Measurements from ENCODE around the gene BLM. TPM values are rescaled to one million over a fixed set of nuclear protein-coding genes. Genes with fewer than 3 reads are reported as not detected.
A peak's percentile ranks its signal among the peaks of the same experiment; 100 is the strongest.

BLM gene
- polyA plus RNA-seq, 4 donors = 10.5 to 14.0 (median 12.2) TPM

DNA sequence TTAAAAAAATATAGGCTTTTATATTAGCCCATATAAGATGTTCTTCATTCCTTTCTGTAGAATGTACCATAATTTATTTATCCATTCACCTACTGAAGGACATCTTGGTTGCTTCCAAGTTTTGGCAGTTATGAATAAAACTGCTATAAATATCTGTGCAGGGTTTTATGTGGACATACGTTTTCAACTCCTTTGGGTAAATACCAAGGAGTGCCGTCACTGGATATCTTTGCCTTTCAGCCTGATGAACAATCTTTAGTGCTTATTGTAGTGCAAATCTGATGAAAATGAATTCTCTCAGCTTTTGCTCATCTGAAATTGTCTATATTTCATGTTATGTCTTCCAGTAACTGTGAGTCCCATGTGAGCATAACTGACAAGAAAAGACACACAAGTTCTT is 26.6 kb upstream of the BLM start:
- no peak for DNase-seq (ENCODE audit: low read depth in 4 of 4, low spot score in 2 of 4)

DNA sequence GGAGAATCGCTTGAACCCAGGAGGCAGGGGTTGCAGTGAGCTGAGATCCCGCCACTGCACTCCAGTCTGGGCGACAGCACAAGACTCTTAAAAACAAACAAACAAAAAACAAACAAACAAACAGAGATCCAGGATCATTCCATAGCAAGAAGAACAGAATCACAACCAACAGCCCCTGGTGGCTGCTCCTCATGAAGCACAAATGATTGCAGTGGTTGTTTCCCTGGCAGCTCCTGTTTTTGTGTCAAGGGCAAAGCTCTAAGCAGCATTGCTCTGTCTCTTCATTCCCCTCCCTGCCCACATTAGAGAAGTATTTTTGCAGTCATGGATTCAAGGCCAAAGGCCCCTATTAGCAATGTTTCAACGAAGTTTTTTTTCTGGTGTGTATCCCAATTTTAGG is 25.8 kb upstream of the BLM start:
- no peak for DNase-seq (ENCODE audit: low read depth in 4 of 4, low spot score in 2 of 4)

DNA sequence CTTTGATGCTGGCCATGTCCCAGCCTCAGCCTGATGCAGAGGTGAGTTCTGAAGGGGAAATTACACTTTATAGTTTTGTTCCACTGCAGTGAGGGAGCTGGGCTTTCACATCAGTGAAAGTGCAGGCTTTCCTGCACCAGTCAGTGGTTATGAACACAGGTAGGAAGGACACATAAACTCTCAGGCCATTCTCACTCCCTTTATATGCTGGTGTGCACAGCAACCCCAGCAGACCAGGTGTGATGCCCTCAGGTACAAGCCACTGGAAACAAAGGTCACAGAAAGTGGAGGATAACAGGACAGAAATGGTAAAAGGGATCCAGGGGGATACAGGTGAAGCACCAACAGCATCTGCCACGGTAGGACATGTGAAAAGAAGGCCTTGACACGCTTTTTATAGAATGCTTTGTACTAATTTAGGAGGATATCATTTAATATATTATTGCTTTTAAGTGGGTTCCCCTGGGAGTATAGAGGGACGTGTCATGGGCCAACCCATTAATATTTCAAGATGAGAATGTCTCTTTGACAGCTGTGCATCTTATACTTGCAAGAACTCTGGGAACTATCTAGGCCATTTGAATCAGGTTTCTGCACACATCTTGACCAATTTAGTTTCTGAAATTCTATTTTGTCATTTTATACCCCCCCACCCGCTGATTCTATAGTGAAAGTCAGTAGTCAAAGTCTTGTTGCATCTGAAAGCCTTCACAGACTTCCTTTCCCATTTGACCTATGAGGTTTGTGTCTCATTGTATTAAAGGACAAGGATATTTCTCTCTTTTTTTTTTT is 25.0 kb upstream of the BLM start:
- DNase-seq (ENCODE audit: low read depth in 4 of 4, low spot score in 2 of 4) = no peak

DNA sequence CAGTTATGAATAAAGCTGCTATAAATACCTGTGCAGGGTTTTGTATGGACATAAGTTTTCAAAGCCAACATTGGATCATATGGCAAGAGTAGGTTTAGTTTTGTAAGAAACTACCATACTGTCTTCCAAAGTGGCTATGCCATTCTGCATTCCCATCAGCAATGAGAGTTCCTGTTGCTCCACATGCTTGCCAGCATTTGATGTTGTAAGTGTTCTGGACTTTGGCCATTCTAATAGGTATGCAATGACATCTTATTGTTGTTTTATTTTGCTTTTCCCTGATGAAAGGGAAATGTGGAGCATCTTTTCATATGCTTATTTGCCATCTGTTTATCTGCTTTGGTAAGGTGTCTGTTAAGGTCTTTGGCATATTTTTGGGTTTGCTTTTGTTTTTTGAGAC is 22.2 kb upstream of the BLM start:
- no peak for DNase-seq (ENCODE audit: low read depth in 4 of 4, low spot score in 2 of 4)

DNA sequence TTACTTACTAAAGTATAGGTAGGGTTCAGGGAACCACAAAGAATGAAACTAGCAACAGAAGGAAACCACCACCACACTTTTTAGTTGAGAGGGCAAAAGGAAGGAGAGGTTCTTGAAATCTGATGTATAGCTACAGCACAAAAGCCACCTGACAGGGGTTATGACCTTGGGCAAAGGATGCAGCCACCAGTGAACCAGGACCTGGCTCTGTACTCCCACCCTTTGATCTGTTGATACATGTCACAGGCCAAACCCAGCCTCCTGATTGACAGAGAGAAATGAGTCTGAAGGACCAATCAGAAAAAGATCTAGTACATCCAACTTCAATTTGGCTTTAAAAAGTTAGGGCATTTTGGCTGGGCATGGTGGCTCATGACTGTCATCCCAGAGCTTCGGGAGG is 20.0 kb upstream of the BLM start:
- DNase-seq (ENCODE audit: low read depth in 4 of 4, low spot score in 2 of 4) = no peak

DNA sequence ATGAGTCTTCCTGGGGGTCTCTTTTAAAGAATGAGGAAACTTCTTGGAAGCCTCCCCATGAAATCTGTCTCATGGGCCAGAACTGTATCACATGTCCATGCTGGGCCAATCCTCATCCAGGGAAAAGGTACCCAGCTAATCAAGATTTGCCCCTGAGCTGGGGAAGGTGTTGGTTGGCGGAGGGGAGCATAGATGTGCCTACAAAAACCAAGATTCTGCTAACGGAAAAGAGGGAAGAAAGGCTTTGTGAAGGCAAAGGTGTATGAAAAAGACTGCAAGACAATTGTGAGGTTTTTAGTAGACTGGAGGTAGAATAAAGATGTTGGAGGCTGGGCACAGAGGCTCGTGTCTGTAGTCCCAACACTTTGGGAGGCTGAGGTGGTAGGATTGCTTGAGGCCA is 18.5 kb upstream of the BLM start:
- no peak for DNase-seq (ENCODE audit: low read depth in 4 of 4, low spot score in 2 of 4)

DNA sequence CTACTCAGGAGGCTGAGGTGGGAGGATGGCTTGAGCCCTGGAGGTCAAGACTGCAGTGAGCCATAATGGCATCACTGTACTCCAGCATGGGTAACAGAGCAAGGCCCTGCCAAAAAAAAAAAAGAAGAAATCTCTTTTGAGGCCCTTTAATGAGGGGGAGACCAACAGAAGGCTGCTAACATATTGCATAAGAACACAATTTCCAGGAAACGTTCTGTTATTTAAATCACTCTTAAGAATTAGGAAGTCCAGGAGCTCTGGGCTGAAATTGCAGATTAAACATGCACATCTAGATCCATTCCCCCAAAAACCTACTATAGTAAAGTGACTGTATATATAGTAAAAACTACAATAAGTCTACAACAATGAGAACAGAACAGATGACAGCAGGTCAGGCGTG is 16.1 kb upstream of the BLM start:
- no peak for DNase-seq (ENCODE audit: low read depth in 4 of 4, low spot score in 2 of 4)

DNA sequence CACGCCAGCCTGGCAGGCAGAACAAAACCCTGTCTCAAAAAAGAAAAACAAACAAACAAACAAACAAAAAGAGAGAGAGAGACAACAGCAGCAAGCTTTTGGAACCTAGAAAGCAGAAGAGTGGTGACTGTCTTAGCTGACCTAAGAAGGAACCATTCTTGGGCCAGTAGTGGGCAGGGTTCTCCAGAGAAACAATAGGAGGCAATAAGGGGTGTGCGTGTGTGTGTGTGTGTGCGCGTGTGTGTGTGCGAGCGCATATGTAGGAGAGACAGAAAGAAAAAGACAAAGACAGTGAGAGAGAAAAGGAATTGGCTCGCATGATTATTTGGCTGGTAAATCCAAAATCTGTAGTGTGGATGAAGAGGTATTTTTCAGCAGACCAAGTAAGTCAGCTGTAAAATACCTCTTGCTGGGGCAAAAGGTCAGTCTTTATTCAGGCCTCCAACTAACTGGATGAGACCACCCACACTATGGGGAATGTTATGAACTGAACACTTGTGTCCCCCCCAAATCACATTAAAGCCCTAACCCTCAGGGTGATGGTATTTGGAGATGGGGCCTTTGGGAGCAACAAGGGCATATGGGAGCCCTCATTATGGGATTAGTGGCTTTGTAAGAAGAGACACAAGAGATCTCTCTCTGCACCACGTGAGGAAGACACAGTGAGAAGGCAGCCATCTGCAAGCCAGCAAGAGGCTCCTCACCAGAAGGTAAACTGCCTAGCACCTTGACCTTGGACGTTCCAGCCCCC is 15.1 kb upstream of the BLM start:
- DNase-seq (ENCODE audit: low read depth in 4 of 4, low spot score in 2 of 4) = no peak

DNA sequence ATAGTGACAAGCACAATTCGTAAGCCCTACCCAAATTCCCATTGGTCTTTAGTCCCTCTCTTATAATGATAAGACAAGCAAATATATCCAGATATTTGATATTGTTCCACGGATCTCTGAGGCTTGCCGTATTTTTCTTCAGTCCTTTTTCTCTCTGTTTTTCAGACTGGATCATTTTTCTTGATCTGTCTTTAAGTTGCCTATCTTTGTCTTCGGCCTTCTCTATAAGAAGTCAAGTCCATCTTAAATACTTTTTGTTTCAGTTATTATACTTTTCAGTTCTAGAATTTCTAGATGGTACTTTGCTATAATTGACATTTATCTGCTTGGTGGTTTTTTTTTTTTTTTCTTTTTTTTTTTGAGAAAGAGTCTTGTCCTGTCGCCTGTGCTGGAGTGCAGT is 13.7 kb upstream of the BLM start:
- no peak for DNase-seq (ENCODE audit: low read depth in 4 of 4, low spot score in 2 of 4)

DNA sequence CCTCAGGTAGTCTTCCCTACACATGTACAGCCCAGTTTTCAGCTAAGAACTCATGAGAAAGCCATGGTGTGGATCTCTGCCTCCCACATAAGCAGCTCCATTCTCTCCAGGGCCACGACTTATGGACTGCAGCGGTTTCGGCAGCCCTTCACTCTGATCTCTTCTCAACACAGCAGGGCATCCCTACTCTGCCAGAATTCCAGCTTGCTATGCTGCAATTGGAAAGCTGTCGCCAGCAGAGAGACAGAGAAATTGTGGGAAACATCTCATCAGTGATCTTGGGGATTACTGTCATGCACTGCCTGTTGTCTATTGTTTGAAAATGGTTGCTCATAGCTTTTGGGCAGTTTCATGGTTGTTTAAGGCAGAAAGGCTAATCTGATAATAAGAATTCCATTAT is 11.9 kb upstream of the BLM start:
- no peak for DNase-seq (ENCODE audit: low read depth in 4 of 4, low spot score in 2 of 4)

DNA sequence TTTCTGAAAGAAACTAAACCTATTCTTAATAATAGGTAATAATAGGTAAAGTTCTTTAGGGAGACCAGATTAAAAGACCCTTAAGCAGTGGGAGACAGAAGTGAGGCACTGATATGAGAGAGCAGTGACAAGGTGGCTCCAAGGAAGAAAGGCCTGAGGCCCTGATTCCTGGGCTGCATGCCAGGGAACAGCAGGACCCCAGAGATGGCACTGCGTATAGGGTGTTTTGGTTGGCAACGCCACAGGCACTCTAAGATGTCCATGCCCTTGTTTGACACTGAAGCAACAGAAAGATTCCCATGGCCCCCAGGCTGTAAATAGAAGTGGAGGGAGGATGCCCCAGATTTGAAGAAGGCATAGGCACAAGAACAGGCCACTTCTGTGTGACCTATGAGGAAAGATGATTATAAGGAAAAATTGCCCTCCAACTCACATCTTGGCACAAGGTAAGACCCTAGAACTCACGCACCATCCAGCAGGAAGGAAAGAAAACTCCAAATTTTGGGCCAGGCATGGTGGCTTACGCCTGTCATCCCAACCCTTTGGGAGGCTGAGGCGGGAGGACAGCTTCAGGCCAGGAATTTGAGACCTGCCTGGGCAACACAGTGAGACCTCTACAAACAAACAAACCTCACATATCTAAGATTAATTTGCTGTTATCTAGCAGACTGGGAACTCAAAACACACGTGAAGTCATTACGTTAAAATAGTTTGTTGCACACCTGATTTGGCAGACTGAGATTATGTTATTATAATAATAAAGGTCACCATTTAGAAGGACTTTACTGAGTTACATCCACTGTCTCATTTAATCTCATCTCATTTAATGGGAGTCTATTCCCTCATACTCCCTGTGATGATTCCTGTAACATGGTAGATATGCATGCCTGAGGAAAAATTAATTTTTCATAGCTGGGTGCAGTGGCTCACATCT is 10.5 kb upstream of the BLM start:
- DNase-seq (ENCODE audit: low read depth in 4 of 4, low spot score in 2 of 4) = no peak

DNA sequence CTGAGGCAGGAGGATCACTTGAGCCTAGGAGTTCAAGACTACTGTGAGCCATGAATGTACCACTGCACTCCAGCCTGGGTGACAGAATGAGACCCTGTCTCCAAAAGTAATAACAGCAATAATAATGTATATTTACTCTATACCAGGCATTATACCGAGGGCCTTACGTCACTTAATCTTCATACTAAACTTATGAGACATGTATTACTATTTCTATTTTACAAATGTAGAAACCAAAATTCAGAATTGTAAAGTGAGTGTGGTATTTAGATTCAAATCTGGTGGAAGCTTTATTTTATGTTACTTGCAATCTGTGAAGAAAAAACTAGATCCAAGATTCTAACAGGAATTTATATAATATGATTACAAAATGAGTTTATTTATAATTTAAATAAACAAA is 9.7 kb upstream of the BLM start:
- no peak for DNase-seq (ENCODE audit: low read depth in 4 of 4, low spot score in 2 of 4)

DNA sequence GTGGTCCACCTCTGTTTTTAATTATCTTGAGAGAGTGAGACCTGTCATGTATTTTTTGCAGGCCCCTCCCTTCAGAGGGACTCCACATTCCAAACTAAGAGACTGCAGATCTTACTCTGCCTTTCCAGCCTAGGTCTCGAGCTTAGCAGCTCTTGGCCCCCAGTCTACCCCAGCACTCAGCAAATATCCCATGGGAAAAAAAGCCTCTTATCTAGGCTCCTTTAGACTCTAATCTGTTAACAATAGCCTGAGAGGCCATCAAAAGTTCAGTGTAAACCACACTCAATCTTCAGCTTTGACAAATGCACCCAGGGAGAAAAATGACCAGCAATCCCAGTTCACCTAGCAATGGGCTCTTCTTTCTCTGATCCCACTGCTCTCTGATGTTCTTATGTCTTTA is 8.6 kb upstream of the BLM start:
- DNase-seq (ENCODE audit: low read depth in 4 of 4, low spot score in 2 of 4) = no peak

DNA sequence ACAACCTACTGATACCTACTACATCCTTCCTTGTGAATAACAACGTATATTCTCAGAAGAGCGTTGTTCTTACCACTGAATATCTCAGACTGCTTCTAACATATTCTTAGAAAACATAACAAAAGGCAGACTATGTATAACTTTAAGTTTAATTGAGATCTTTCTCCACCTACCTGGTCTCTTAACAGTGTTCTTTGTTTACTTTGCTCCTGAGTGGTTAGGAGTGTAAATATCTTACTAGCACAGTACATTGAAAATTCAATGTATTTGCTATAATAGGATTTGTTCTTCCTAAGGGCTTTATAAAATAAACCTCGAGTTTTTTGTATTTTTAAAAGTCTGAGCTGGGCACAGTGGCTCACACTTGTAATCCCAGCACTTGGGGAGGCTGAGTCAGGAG is 7.9 kb upstream of the BLM start:
- DNase-seq (ENCODE audit: low read depth in 4 of 4, low spot score in 2 of 4) = no peak

DNA sequence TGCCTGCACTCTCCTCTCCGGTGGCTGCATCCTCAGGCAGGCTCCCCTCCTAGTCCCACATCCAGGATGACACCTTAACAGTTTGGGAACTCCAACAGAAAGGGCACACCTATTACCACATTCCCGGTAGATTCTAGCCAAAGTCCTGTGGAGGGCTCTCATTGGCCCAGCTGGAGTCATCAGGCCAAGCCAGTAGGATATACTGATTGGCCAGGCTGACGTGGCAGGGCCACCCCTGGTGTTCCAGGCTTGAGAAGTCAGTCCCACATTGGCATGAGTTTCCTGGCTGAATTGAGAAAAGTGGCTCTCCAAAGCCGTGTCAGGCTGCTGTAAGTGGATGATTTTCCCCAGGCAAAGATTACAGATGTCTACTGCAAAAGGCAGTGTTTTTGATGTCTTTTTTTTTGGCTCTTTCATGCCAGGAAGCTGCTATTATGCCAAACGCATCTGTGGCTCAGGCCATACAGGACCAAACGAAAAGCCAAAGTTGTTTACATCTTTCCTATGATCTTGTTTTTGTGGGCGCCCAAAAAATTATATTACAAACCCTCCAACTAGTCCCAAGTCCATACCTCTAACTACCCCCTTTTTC is 6.6 kb upstream of the BLM start:
- DNase-seq (ENCODE audit: low read depth in 4 of 4, low spot score in 2 of 4) = no peak

DNA sequence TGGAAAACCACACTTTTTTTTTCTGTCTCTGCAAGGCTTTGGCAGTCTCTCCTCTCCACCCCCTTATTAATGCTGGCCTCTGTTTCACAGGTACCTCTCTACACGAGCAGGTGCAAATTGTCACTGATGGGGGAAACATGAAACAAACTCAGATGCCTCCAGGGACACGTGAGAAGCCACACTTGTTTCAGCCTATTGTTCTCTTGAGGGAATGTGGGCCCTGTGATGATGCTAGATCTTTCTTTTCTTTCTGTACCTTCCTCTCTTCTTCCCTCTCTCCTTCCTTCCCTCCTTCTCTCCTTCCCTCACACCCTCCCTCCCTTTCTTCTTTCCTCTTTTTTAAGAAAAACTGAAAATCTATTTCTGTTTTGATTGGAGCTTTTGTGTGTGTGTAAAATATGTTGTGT is 5.7 kb upstream of the BLM start:
- no peak for DNase-seq (ENCODE audit: low read depth in 4 of 4, low spot score in 2 of 4)

DNA sequence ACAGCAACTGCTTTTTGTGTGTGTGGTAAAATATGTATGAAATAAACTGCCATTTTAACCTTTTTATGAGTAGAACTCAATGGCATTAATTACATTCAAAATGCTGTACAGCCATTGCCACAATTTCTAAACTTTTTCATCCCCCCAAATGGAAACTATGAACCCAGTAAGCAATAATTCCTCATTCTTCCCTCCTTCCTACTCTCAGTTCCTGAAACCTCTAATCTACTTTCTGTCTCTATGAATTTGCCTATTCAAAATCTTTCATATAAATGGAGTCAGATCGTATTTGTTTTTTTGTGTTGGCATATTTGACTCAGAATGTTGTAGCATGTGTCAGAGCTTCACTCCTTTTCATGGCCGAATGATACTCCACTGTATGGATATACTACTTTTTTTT is 5.3 kb upstream of the BLM start:
- DNase-seq (ENCODE audit: low read depth in 4 of 4, low spot score in 2 of 4) = no peak

DNA sequence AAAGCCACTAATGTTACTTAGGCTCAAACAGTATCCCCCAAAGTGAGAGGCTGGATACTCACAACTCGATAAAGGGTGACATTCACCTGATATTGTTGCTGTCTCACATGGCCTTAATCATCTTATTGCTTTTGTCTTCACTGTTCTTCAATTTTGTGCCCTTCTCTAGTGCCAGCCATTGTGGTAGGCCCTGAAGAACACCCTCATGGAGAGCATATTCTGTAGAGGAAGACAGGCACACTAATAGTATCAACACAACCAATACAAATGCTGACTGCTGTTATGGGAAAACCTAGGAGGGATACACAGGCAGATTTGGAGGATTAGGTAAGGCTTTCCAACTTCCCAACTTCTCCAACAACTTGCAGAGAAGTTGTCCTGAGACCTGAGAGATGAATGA is 4.1 kb upstream of the BLM start:
- no peak for DNase-seq (ENCODE audit: low read depth in 4 of 4, low spot score in 2 of 4)

DNA sequence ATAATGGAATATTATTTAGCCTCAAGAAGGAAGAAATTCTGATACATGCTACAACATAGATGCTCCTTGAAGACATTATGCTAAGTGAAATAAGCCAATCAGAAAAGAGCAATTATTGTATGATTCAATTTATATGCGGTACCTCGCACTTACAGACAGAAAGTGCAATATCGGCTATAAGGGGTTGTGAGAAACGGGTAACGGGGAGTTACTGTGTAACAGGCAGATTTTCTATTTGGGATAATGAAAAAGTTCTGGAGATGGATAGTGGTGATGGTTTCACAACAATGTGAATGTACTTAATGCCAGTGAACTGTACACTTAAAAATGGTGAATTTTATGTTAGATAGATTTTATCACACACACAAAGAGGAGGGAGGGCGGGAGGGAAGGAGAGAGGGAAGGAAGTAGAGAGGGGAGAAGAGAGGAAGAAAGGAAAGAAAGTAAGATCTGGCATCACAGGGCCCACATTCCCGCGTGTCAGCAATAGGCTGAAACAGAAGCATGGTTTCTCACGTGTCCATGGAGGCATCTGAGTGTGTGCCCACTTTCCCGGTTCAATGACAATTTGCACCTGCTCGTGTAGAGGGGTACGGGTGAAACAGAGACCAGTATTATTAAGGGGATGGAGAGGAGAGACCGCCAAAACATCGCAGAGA is 700 bp upstream of the BLM start:
- DNase-seq (ENCODE audit: low read depth in 4 of 4, low spot score in 2 of 4) = peak in 1 of 4 donors; percentile 8

DNA sequence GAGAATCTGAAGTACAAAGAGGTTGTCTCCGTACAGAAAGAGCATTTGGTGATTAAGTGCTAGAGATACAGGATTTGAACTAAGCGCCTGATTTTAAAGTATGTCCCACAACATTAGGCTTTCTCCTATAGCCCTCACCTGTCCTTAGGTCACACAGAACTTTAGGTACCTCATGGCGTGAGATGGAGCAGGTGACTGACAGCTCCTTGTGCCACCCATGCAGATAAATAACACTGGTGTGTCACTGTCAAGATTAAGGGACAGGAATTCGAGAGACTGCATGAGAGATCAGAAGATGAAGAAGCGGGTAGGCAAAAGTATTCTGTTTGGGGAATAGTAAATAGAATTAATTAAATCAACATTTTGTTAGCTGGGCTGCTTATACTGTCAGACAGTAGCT is 1.1 kb downstream of the BLM start:
- no peak for DNase-seq (ENCODE audit: low read depth in 4 of 4, low spot score in 2 of 4)

Data from left renal cortex interstitium (tissue), 4 donors.